Cortex of kidney (tissue), 1 donor: ENCODE data around the gene MARCHF10.

Experiments used
- DNase-seq: peaks from one replicate; lab custom pipeline; 2025; lab: John Stamatoyannopoulos, UW

MARCHF10 gene

DNA sequence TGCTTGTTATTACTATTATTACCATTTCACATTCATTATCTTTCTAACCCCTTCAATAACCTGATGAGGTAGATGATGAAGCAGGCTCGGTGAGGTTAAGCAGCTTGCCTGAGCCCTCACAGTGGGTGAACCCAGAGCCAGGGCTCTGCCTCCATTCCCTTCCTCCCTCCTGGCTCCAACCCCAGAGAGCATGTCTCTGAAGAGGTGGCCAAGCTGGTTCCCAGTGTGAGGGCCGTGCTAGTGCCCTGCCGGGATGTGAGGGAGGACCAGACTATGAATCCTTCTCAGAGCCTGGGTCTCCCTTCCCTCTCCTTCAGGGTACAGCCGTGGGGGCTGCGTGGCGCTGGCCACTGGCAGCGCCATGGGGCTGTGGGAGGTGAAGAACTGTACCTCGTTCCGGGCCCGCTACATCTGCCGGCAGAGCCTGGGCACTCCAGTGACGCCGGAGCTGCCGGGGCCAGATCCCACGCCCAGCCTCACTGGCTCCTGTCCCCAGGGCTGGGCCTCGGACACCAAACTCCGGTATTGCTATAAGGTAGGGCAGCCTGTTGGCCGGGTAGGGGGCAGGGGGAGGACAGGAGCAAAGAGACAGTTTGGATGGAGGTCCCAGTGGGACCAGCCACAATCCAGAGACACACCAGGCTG lies 131.0 kb downstream of the MARCHF10 start:
- no peak for DNase-seq

DNA sequence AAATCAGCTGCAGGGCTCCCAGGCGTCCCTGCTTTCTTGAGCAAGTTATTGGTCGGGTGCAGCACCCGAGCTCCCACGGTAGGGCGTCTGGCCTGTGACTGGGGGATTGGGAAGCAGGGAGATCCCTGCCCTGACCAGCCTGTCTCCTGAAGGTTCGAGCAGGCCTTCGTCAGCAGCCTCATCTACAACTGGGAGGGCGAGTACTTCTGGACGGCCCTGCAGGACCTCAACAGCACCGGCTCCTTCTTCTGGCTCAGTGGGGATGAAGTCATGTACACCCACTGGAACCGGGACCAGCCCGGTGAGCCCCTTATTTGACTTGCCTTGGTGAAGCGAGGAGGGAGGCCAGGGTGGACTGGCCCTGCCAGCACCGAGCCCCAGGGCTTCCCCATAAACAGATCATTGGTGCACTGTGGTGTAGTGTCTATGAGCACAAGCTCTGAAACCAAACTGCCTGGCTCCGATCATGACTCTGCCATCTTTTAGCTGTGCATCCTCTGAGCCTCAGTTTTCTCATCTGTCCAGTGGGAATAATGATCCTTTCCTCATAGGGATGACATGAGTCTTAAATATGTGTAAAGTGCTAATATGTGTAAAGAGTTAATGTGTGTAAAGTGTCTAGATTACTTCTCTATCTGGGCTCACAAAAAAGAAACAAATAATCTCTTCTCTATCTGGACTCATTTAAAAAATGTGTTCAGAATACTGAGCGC lies 131.7 kb downstream of the MARCHF10 start:
- DNase-seq = no peak

DNA sequence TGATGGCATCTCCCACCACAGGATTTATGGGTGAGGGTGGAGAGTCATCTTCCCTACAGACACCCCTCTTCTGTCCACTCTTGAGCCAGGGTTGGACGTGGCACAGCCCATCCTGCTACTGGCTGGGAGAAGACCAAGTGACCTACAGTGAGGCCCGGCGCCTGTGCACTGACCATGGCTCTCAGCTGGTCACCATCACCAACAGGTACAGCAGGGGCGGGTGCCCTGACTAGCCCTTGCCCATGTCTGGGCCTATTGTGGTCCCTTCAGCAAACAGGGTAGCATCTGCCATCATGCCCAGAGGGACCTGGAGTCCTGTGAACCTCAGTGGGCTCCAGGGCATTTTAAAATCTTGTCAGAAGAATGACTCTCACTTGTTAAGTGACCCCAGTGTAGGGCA lies 132.4 kb downstream of the MARCHF10 start:
- no peak for DNase-seq

- no peak for DNase-seq
These were observed 132.9 kb downstream of the MARCHF10 start for GRCh38 chr17:62675260-62675659.

GRCh38 chr17:62674841-62675240 lies 133.3 kb downstream of the MARCHF10 start:
- DNase-seq = no peak

GRCh38 chr17:62674363-62674739 lies 133.8 kb downstream of the MARCHF10 start:
- no peak for DNase-seq

GRCh38 chr17:62673614-62674362 lies 134.3 kb downstream of the MARCHF10 start:
- DNase-seq = no peak

- no peak for DNase-seq
These were observed 135.2 kb downstream of the MARCHF10 start for GRCh38 chr17:62672957-62673356.

DNA sequence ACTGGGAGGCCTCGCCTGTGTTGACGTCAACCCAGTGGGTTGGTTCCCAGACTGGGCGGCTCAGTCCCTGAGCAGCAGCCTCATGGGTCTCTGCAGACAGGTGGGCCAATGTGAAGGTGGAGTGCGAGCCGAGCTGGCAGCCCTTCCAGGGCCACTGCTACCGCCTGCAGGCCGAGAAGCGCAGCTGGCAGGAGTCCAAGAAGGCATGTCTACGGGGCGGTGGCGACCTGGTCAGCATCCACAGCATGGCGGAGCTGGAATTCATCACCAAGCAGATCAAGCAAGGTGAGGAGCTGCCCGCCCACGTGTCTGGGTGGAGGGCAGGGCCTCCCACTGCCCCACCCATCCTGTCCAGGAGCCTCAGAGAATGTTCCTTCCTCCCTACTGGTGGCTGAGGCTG lies 136.6 kb downstream of the MARCHF10 start:
- no peak for DNase-seq

DNA sequence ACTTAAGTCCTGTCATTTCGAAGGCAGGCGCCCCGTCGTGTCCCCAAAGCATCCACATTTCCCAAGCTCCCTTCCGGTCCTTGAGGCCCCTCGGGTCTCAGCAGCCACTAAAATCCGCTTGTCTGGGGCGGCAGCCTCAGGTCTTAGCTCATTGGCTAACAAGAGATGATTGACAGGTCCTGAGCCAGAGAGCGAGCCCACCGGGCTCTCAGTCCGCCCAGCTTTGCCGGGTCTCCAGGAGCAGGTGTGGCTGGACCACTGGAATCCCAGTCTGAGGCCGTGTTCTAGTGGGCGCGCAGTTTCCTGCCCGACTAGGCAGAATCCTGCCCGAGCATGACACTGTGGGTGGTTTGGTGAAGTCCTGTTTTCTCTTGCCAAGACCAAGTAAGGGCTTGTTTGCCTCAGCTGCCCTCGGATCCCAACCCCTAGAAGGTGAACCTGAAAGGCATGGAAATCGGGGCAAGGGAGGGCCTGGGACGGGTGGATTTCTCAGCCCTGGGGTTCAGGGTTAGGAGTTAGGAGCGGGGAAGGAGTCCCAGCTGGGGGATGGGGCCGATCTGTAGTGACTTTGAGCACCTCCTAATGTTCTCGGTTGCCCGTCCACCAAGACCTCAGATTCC lies 137.8 kb downstream of the MARCHF10 start:
- DNase-seq = no peak

DNA sequence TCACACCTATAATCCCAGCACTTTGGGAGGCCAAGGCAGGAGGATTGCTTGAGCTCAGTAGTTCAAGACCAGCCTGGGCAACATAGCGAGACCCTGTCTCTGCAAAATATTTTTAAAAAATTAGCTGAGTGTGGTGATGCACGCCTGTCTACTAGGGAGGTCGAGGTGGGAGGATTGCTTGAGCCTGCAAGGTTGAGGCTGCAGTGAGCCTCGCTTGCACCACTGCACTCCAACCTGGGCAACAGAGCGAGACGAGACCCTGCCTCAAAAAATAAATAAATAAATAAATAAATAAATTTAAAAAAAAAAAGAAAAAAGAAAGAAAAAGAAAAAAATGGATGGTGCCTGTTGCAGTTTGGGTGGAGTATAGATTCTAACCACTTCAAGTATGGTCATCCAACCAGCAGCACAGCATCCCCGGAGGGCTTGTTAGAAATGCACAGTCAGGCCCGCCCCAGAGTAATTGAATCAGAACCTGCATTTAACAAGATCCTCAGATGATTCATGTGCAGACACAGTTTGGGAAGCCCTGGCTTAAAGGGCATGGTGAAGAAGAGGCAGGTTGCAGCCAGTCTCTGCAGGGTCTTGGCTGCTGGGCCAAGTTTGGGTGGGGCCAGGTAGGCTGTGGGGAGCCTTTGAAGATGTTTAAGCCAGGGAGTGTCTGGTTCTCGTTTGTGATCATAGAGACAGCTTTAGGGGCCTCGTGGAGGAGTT lies 139.9 kb downstream of the MARCHF10 start:
- DNase-seq = no peak

DNA sequence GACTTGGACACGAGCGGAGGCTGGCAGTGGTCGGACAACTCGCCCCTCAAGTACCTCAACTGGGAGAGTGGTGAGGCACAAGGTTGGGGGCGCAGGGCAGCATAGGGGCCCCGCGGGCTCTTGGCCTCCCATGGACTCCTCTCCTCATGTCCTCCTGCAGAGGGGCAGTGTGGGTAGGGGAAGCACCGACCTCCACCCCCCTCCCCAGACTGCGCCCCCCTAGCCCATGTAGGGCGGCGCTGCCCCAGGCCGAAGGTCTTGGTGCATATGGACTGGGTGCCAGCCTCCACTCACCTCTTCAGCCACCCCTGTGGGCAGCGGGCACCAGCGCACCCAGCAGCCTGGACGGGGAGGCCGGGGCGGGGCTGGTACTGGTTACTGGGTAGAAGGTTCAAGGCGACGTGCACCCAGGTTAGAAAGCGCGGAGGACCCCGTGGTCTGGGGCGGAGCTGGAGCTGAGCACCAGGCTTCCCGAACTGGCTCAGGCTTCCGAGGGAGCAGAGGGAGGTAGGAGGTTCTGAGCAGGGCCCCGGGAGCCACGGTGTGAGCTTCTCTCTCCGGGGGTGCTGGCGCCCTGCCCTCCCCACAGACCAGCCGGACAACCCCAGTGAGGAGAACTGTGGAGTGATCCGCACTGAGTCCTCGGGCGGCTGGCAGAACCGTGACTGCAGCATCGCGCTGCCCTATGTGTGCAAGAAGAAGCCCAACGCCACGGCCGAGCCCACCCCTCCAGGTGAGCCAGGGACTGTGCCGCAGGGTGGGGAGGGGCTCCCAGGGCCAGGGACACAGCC lies 141.1 kb downstream of the MARCHF10 start:
- DNase-seq = no peak

DNA sequence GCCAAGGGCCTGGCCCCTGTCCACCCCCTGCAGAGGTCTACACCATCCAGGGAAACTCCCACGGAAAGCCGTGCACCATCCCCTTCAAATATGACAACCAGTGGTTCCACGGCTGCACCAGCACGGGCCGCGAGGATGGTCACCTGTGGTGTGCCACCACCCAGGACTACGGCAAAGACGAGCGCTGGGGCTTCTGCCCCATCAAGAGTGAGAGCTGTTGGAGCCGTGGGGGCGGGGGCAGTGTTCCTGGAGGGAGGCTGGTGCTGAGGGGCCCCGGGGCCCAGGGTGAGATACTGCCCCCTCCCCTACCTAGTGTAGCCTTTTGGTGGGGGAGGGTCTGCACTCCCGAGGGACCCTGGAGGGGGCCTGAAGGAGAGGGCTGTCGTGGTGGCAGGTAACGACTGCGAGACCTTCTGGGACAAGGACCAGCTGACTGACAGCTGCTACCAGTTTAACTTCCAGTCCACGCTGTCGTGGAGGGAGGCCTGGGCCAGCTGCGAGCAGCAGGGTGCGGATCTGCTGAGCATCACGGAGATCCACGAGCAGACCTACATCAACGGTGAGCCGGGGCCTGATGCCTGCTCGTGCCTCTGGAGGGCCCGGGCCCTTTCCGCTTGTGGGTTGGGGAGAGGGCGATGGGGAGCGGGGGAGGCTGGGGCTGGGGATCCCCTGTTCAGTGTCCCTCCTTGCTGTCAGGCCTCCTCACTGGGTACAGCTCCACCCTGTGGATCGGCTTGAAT lies 141.9 kb downstream of the MARCHF10 start:
- DNase-seq = no peak

GRCh38 chr17:62665599-62665998 lies 142.5 kb downstream of the MARCHF10 start:
- DNase-seq = no peak

GRCh38 chr17:62664336-62665120 lies 143.6 kb downstream of the MARCHF10 start:
- DNase-seq = no peak

DNA sequence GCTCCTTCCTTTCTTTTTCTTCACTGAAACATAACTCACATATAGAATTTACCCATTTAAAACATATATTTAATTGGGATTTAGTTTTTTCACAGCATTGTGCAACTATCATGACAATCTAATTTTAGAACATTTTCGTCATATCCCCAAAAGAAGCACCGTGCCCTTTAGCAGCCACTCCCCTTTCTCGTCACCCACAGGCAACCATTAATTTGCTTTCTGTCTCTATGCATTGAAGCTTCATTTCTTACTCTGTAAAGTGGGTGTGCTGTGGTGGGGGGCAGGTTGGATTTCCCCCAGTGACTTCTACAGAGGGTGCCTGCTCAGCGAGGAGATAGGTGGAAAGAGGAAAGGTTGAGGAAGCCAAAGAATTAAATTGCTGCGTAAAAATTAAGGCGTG lies 144.8 kb downstream of the MARCHF10 start:
- DNase-seq = no peak

- DNase-seq = no peak
These were observed 145.3 kb downstream of the MARCHF10 start for GRCh38 chr17:62662855-62663254.

DNA sequence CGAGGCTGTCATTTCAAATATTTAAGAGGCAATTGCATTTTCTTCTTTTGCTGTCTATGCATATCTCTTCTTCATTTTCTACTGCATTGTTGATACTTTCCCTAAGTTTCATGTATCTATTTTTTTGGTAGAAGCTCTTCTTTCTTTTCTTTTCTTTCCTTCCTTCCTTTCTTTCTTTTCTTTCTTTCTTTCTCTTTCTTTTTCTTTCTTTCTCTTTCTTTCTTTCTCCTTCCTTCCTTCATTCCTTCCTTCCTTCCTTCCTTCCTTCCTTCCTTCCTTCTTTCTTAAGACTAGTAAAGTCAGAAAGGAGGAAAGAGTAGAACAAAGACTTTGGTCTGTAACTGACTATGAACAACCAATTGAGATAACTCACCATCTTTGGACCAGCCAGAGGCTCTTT lies 146.8 kb downstream of the MARCHF10 start:
- DNase-seq = no peak

GRCh38 chr17:62660629-62661118 lies 147.4 kb downstream of the MARCHF10 start:
- DNase-seq = no peak
